Measurements from ENCODE around the gene BPHL.

DNA sequence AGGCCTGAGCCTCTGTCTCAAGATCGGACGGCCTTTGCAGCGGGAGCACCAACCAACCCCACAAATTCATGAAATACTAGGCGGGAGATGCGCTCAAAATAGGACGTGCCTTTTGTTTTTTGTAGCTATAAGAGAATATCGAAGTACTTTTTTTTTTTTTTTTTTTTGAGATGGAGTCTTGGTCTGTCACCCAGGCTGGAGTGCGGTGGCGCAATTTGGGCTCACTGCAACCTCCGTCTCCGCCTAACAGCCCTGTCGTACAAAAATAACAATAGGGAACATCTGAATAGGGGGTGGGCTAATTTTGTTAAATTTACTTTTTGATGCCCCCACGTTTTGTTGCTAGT lies 44.7 kb downstream of the BPHL start:
- TF ChIP-seq, protein P1, sequence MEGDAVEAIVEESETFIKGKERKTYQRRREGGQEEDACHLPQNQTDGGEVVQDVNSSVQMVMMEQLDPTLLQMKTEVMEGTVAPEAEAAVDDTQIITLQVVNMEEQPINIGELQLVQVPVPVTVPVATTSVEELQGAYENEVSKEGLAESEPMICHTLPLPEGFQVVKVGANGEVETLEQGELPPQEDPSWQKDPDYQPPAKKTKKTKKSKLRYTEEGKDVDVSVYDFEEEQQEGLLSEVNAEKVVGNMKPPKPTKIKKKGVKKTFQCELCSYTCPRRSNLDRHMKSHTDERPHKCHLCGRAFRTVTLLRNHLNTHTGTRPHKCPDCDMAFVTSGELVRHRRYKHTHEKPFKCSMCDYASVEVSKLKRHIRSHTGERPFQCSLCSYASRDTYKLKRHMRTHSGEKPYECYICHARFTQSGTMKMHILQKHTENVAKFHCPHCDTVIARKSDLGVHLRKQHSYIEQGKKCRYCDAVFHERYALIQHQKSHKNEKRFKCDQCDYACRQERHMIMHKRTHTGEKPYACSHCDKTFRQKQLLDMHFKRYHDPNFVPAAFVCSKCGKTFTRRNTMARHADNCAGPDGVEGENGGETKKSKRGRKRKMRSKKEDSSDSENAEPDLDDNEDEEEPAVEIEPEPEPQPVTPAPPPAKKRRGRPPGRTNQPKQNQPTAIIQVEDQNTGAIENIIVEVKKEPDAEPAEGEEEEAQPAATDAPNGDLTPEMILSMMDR (IDR thresholded peaks at IDR 0.05; ENCODE audit: insufficient read depth, low read length, poor library complexity, severe bottlenecking) = peak; percentile 19
- TF ChIP-seq EZH2phosphoT487 (conservative IDR thresholded peaks at IDR 0.05; ENCODE audit: low read length) = no peak
